K562 (cell line): ENCODE results near the gene FYB1. TPM values are rescaled to one million over a fixed set of nuclear protein-coding genes. Genes with fewer than 3 reads are reported as not detected.

Experiments
- E2F5 ChIP-seq: sonication (generic); formaldehyde crosslinking; IDR thresholded peaks from 2 replicates; pipeline ENCODE4 v1.8.0; 2022; ENCODE audit warnings: mild to moderate bottlenecking, missing genetic modification reagents
- E4F1 ChIP-seq: fragments of 250-450 bp; sonication (Bioruptor Pico); IDR thresholded peaks from 2 replicates; pipeline ENCODE4 v1.5.0; 2021; ENCODE audit warnings: mild to moderate bottlenecking, borderline replicate concordance
- FOSL1 ChIP-seq: fragments of 200-800 bp; sonication (Bioruptor generic); conservative IDR thresholded peaks from 2 replicates; pipeline ENCODE4 v1.6.1; 2016; ENCODE audit warnings: missing genetic modification characterization, missing compliant biosample characterization
- JUND ChIP-seq, 2 experiments: IDR thresholded peaks; 2 replicates in 1 of 2; 3 replicates in 1 of 2; pipeline ENCODE4 v1.6.1; 2011; ENCODE audit warnings: borderline replicate concordance in 2 of 2, low read depth in 2 of 2, low read length in 2 of 2, improper control_type of control experiment in 1 of 2, missing biosample characterization in 1 of 2, missing genetic modification characterization in 1 of 2, missing genetic modification reagents in 1 of 2
- MGA ChIP-seq: fragments of 450-650 bp; IDR thresholded peaks from 2 replicates; pipeline ENCODE4 v1.6.1; 2016; ENCODE audit warnings: mild to moderate bottlenecking, moderate library complexity
- RBM15 ChIP-seq: fragments of 200-400 bp; formaldehyde crosslinking; IDR thresholded peaks from 2 replicates; pipeline ENCODE4 v1.6.1; 2018; ENCODE audit warnings: mild to moderate bottlenecking, low read length, moderate library complexity; ENCODE audit not compliant: insufficient read depth
- RBM34 ChIP-seq: fragments of 200-400 bp; formaldehyde crosslinking; IDR thresholded peaks from 2 replicates; pipeline ENCODE4 v1.6.1; 2018; ENCODE audit warnings: low read length, borderline replicate concordance; ENCODE audit not compliant: insufficient read depth
- SMARCE1 ChIP-seq: fragments of 450-650 bp; IDR thresholded peaks from 2 replicates; pipeline ENCODE4 v1.7.1; 2016; ENCODE audit warnings: mild to moderate bottlenecking
- ZNF239 ChIP-seq: fragments of 250-450 bp; sonication (Bioruptor Pico); IDR thresholded peaks from 2 replicates; pipeline ENCODE4 v1.4.0; 2020; ENCODE audit warnings: mild to moderate bottlenecking
- polyA plus RNA-seq, 8 experiments: library from polyadenylated mRNA; depleted of rRNA in 4 of 8; stranded (reverse) in 5 of 8; unstranded in 3 of 8; fragments of >200 nt; fragmentation: Nextera tagmentation in 2 of 8; fragmentation: Illumina TruSeq in 1 of 8; extraction: Ambion mirVana in 2 of 8; extraction: Trizol in 1 of 8; gene quantifications; 2 replicates each; pipeline versions ENCODE4 v1.2.1 to v1.2.3, GENCODE V29; 2011 to 2014; ENCODE audit warnings: inconsistent platforms in 1 of 8, missing spikeins in 1 of 8
- total RNA-seq, 7 experiments: library from RNA; depleted of rRNA in 6 of 7; stranded (reverse); fragments of >200 nt in 6 of 7; fragmentation: Illumina TruSeq in 2 of 7; extraction: Trizol in 2 of 7; gene quantifications; 2 replicates each; pipeline versions ENCODE4 v1.2.1 to v1.2.3, GENCODE V29; 2011 to 2021; ENCODE audit warnings: low replicate concordance in 1 of 7

Gene FYB1
- total and polyA plus RNA-seq, 9 of the 15 experiments (the other 6 are each of a cell fraction or from before 2014, with no cell fraction given), result 4.7 to 31.5 (median 9.7) TPM

- no peak for TF ChIP-seq E4F1 (CRISPR knock-in tag)
- TF ChIP-seq JUND (IDR thresholded peaks at IDR 0.05; ENCODE audit: borderline replicate concordance, low read depth, low read length), result 0 out of 2 replicates have a peak, but pooled peaks have one; percentile 6
- 0 out of 3 replicates have a peak, but pooled peaks have one; percentile 38 for TF ChIP-seq JUND (tag; IDR thresholded peaks at IDR 0.05; ENCODE audit: borderline replicate concordance, low read depth, low read length)
- TF ChIP-seq E2F5 (CRISPR knock-in tag), result no peak
- peak; percentile 14; the same call in 1 of the 2 replicates for TF ChIP-seq SMARCE1
- TF ChIP-seq MGA, result peak; percentile 61
- TF ChIP-seq RBM15, result no peak
- TF ChIP-seq RBM34, result no peak
- no peak for TF ChIP-seq ZNF239 (CRISPR knock-in tag)
- TF ChIP-seq FOSL1, result 0 out of 2 replicates have a peak, but pooled peaks have one; percentile 16
Observed at GRCh38 chr5:39190311-39191102, 28.9 kb downstream of the FYB1 start (continued).
